Stimulated activated effector memory CD8-positive, alpha-beta T cell treated with anti-CD3 and anti-CD28 coated beads, Interleukin-12 subunit alpha, Interleukin-12 subunit beta, amount 100 ng/mL, for 72 hours (primary cell): Measurements from ENCODE around the gene RERE.

Experiments used
- ATAC-seq: fragments of 150-1000 bp; cut with Tn5 transposase; 2 replicates; pipeline ENCODE4 v1.10.0; 2021
- DNase-seq, 2 donors: peaks; one replicate each; pipeline ENCODE4 v3.0.0; 2021 to 2022; ENCODE audit warnings: low spot score in 2 of 2
- H3K27ac Mint-ChIP-seq: one replicate; pipeline ENCODE4 v1.8.0; 2022; ENCODE audit warnings: mild to moderate bottlenecking, mixed read lengths
- H3K36me3 Mint-ChIP-seq: one replicate; pipeline ENCODE4 v1.8.0; 2022; ENCODE audit warnings: mild to moderate bottlenecking, mixed read lengths
- H3K4me1 Mint-ChIP-seq: one replicate; pipeline ENCODE4 v1.8.0; 2022; ENCODE audit warnings: mixed read lengths
- H3K4me3 Mint-ChIP-seq: one replicate; pipeline ENCODE4 v1.8.0; 2022; ENCODE audit warnings: mild to moderate bottlenecking, mixed read lengths
- H3K9me3 Mint-ChIP-seq: one replicate; pipeline ENCODE4 v1.8.0; 2022; ENCODE audit warnings: mixed read lengths

The RERE gene

DNA sequence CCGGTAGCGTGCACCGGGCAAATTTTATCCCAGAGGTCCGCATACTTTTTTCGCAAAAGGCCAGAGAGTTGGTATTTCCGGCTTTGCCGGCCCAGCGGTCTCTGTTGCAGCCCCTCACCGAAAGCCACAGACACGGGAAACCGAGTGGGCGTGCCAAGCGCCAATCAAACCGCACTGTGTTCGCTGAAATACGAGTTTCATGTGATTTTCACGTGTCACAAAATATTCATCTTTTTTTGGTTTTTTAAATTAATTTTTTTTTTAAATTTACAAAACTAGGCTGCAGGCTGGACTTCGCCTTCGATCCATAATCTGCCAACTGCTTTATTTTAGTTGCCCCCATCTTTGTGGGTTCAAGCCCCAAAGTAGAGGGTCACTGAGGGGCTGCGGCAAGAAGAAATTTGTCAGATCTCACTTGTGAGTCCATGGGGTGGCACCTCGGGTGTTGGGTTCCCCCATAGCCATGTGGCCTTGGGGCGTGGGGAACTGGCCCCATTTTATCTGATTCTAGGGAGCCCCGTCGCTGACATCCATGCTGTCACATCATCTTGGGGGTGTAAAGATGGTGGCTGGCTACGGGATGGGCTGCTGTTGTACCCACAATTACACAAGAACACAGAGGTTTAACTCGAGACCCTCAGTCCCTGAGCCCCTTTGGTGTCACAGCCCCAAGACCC lies 478.8 kb downstream of the RERE start:
- no peaks in the 10 kb centered on the region for H3K36me3 Mint-ChIP-seq
- ATAC-seq (no peak), DNase-seq (no peak)
- H3K4me3 Mint-ChIP-seq: no peak overlapping the region
- H3K9me3 Mint-ChIP-seq: peaks cover 3% of the 10 kb centered on the region
- no peak overlapping the region for H3K27ac Mint-ChIP-seq
- no peaks in the 10 kb centered on the region for H3K4me1 Mint-ChIP-seq

DNA sequence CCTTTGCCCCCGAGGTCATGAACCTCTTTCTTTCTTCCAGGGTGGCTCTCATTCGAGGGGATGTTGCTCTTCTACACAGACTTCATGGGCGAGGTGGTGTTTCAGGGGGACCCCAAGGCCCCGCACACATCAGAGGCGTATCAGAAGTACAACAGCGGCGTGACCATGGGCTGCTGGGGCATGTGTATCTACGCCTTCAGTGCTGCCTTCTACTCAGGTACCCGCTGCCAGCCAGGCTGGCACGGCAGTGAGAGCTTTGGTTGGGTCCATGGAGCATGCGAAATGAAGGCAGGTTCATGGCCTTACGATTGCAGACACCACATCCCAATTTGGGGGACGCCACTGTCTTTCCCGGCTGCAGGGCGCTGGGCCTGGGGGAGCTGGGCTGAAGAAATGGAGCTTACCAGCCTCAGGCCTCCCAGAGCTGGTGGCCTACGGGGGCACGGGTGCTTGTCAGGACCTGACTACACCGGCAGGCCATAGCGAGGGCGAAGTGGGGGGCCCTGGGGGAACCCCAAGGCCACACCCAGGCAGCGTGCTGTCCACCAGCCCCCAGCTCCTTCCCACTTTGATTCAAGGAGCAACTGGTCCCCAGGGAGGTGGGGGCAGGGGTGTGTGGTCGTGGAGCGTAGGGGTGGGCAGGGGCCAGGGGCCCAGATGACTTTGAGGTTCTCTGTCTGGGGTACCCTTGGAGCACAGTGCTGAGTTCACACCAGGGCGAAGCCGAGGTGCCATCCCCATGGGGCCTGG lies 479.5 kb downstream of the RERE start:
- Mint-ChIP-seq H3K36me3 (no peaks in the 10 kb centered on the region), H3K4me3 (no peak overlapping the region), H3K27ac (no peak overlapping the region), H3K4me1 (no peaks in the 10 kb centered on the region), H3K9me3 (peaks cover 3% of the 10 kb centered on the region)
- ATAC-seq (no peak), DNase-seq (no peak)

GRCh38 chr1:8335246-8335645 lies 482.2 kb downstream of the RERE start:
- DNase-seq (no peak), ATAC-seq (no peak)
- peaks cover 3% of the 10 kb centered on the region for H3K9me3 Mint-ChIP-seq

GRCh38 chr1:8334106-8334851 lies 483.2 kb downstream of the RERE start:
- no peak for DNase-seq
- Mint-ChIP-seq H3K27ac (no peak overlapping the region), H3K9me3 (peaks cover 3% of the 10 kb centered on the region), H3K4me1 (no peaks in the 10 kb centered on the region), H3K36me3 (no peaks in the 10 kb centered on the region), H3K4me3 (no peak overlapping the region)
- no peak for ATAC-seq

More at GRCh38 chr1:8335246-8335645, 482.2 kb downstream of the RERE start:
- H3K27ac Mint-ChIP-seq: no peak overlapping the region
- H3K4me1 Mint-ChIP-seq: no peaks in the 10 kb centered on the region
- H3K36me3 Mint-ChIP-seq: no peaks in the 10 kb centered on the region
- no peak overlapping the region for H3K4me3 Mint-ChIP-seq

- DNase-seq: no peak
These were observed 484.0 kb downstream of the RERE start for GRCh38 chr1:8333246-8333987.

GRCh38 chr1:8332806-8333205 lies 484.6 kb downstream of the RERE start:
- no peak overlapping the region for H3K4me3 Mint-ChIP-seq
- ATAC-seq (no peak), DNase-seq (no peak)
- H3K4me1 Mint-ChIP-seq: no peaks in the 10 kb centered on the region
- H3K36me3 Mint-ChIP-seq: no peaks in the 10 kb centered on the region
- peaks cover 3% of the 10 kb centered on the region for H3K9me3 Mint-ChIP-seq
- H3K27ac Mint-ChIP-seq: no peak overlapping the region

More at GRCh38 chr1:8333246-8333987, 484.0 kb downstream of the RERE start:
- Mint-ChIP-seq H3K9me3 (peaks cover 3% of the 10 kb centered on the region), H3K27ac (no peak overlapping the region), H3K36me3 (no peaks in the 10 kb centered on the region), H3K4me1 (no peaks in the 10 kb centered on the region), H3K4me3 (no peak overlapping the region)
- ATAC-seq: no peak

DNA sequence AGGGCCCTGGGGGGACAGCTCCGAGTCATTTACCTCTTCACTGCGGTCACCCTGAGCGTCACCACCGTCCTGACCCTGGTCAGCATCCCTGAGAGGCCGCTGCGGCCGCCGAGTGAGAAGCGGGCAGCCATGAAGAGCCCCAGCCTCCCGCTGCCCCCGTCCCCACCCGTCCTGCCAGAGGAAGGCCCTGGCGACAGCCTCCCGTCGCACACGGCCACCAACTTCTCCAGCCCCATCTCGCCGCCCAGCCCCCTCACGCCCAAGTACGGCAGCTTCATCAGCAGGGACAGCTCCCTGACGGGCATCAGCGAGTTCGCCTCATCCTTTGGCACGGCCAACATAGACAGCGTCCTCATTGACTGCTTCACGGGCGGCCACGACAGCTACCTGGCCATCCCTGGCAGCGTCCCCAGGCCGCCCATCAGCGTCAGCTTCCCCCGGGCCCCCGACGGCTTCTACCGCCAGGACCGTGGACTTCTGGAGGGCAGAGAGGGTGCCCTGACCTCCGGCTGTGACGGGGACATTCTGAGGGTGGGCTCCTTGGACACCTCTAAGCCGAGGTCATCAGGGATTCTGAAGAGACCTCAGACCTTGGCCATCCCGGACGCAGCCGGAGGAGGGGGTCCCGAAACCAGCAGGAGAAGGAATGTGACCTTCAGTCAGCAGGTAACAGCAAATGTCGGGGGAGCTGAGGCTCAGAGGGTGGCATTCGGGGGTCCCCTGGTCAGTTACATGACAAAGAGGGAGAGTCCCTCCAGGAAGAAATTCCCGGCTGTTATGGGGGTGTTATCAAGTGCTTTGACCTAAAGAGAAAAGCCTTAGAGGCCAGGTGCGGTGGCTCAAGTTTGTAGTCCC lies 486.9 kb downstream of the RERE start:
- DNase-seq: no peak
- Mint-ChIP-seq H3K36me3 (no peaks in the 10 kb centered on the region), H3K27ac (no peak overlapping the region), H3K4me3 (no peak overlapping the region), H3K9me3 (no peaks in the 10 kb centered on the region), H3K4me1 (no peaks in the 10 kb centered on the region)
- ATAC-seq: peak; percentile 24

GRCh38 chr1:8329858-8330257 lies 487.6 kb downstream of the RERE start:
- Mint-ChIP-seq H3K9me3 (no peaks in the 10 kb centered on the region), H3K4me1 (no peaks in the 10 kb centered on the region), H3K27ac (no peak overlapping the region), H3K36me3 (no peaks in the 10 kb centered on the region), H3K4me3 (no peak overlapping the region)
- DNase-seq: no peak
- no peak for ATAC-seq

DNA sequence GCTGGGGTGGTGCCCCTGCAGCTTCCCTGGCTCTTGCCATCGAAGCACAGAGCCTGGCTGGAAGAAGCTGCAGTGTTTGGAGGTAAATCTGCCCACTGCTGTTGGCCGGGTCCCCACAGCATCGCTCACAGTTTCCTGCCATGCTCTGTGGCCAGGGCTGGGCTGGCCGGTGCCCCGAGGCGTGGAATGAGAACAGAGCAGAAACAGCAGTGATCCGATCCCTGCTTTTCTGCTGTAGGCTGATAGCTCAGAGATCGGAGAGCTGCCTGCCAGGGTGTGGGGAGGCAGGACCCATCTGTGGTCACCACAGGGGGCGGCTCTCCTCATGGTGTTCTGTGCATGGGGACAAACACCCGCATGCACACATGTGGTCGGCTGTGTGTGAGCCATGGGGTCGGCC lies 488.0 kb downstream of the RERE start:
- Mint-ChIP-seq H3K4me3 (no peak overlapping the region), H3K4me1 (no peaks in the 10 kb centered on the region), H3K9me3 (no peaks in the 10 kb centered on the region), H3K36me3 (no peaks in the 10 kb centered on the region), H3K27ac (no peak overlapping the region)
- no peak for DNase-seq
- no peak for ATAC-seq

DNA sequence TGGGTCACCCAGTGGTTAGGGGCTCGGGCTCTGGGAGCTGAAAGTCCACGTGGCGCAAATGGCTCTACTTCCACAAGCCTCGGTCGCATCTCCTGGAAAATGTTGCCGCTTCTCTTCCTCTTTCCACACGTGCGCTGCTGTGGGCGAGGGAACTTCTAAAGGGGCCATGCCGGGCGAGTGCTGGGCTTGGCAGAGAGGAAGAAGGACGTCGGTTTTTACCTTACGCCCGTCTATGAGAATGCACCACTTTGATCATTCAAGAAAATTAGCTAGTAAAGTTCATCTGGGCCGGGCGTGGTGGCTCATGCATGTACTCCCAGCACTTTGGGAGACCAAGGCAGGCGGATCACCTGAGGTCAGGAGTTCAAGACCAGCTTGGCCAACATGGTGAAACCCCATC lies 489.2 kb downstream of the RERE start:
- DNase-seq: no peak
- H3K9me3 Mint-ChIP-seq: no peaks in the 10 kb centered on the region
- H3K36me3 Mint-ChIP-seq: no peaks in the 10 kb centered on the region
- H3K4me3 Mint-ChIP-seq: no peak overlapping the region
- H3K4me1 Mint-ChIP-seq: no peaks in the 10 kb centered on the region
- ATAC-seq: no peak
- no peak overlapping the region for H3K27ac Mint-ChIP-seq

- Mint-ChIP-seq H3K4me1 (peaks cover 7% of the 10 kb centered on the region), H3K27ac (no peak overlapping the region), H3K4me3 (no peak overlapping the region), H3K36me3 (no peaks in the 10 kb centered on the region), H3K9me3 (peaks cover 3% of the 10 kb centered on the region)
- ATAC-seq (no peak), DNase-seq (no peak)
These were observed 491.2 kb downstream of the RERE start for GRCh38 chr1:8326265-8326664.

- no peak for DNase-seq
- H3K36me3 Mint-ChIP-seq: no peaks in the 10 kb centered on the region
- no peak overlapping the region for H3K4me3 Mint-ChIP-seq
- ATAC-seq: no peak
- peaks cover 7% of the 10 kb centered on the region for H3K4me1 Mint-ChIP-seq
- peaks cover 3% of the 10 kb centered on the region for H3K9me3 Mint-ChIP-seq
- no peak overlapping the region for H3K27ac Mint-ChIP-seq
These were observed 491.7 kb downstream of the RERE start for GRCh38 chr1:8325771-8326170.

GRCh38 chr1:8324176-8324810 lies 493.1 kb downstream of the RERE start:
- Mint-ChIP-seq H3K9me3 (peaks cover 3% of the 10 kb centered on the region), H3K27ac (no peak overlapping the region), H3K4me3 (no peak overlapping the region), H3K4me1 (peaks cover 7% of the 10 kb centered on the region), H3K36me3 (no peaks in the 10 kb centered on the region)
- DNase-seq (no peak), ATAC-seq (no peak)

DNA sequence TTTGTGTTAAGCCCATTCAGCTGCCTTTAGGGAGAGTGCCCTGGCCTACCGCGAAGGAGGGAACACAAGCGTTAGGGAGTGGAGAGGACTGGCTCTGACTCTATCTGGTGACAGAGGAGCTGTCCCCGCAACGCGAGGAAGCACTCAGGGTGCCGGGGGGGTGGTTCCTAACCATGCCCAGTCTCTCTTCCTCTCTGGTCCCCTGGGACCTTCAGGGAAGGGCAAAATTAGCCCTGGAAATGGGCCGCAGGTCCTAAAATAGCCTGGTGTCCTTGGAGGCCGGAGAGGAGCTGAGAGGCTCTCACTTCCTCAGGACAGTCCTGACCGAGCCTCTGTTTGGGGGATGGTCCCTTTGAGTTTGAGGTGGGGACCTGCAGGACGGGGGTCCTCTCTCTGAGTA lies 493.7 kb downstream of the RERE start:
- Mint-ChIP-seq H3K27ac (no peak overlapping the region), H3K9me3 (peaks cover 3% of the 10 kb centered on the region)
- no peak for ATAC-seq

More for the DNA sequence above, 493.7 kb downstream of the RERE start:
- Mint-ChIP-seq H3K36me3 (no peaks in the 10 kb centered on the region), H3K4me1 (peaks cover 8% of the 10 kb centered on the region), H3K4me3 (no peak overlapping the region)
- no peak for DNase-seq
